ENCODE measurements around the gene PPP1R14D. TPM values are rescaled to one million over a fixed set of nuclear protein-coding genes. Genes with fewer than 3 reads are reported as not detected.

The PPP1R14D gene
- total RNA-seq, 2 donors from 2014 or later, result not detected

GRCh38 chr15:40857601-40858341, 29.3 kb upstream of the PPP1R14D start:
- Histone ChIP-seq H3K4me1 (peaks cover 36% of the 10 kb centered on the region), H3K36me3 (replicated peaks in 1 of 2; ENCODE audit: insufficient read depth in 1 of 2, low read depth in 2 of 2) (peaks cover 5 to 25% of the 10 kb centered on the region in 2 donors), H3K27me3 (no peaks in the 10 kb centered on the region), H3K9me3 (no peaks in the 10 kb centered on the region), H3K27ac (peak overlapping the region; percentile 40 to 74 (median 65)), H3K4me3 (no peak overlapping the region)
- peak; percentile 93 for ATAC-seq
- DNase-seq, result peak; percentile 85 to 92 (median 88)
- WGBS, 2 donors, result 18 to 25% methylated on average over 12 to 15 of the region's 15 CpGs
- TF ChIP-seq CTCF (IDR thresholded peaks at IDR 0.05), result peak; percentile 91 to 99 (median 99)
- TF ChIP-seq POLR2A (IDR thresholded peaks at IDR 0.05), result peak in 1 of 3 donors; percentile 11
- intact Hi-C loops (cut with DNase I), result loop anchor here (5.0 kb wide), 1 partner anchor 35 kb away; the partner anchor contains the start of gene VPS18

GRCh38 chr15:40856746-40857145, 28.2 kb upstream of the PPP1R14D start:
- intact Hi-C loops (cut with DNase I), result loop anchor here (5.0 kb wide), 1 partner anchor 36 kb away; the partner anchor contains the start of gene VPS18
- 50 to 67% methylated on average over 1 to 8 of the region's 8 CpGs for WGBS, 2 donors
- TF ChIP-seq CTCF (IDR thresholded peaks at IDR 0.05) (no peak), POLR2A (IDR thresholded peaks at IDR 0.05) (no peak)
- H3K4me1 ChIP-seq, result peaks cover 36% of the 10 kb centered on the region
- ATAC-seq (no peak), DNase-seq (no peak)
- H3K27ac ChIP-seq, result peak overlapping the region in 3 of 4 donors; percentile 58 to 74 (median 72)
- no peaks in the 10 kb centered on the region for H3K9me3 ChIP-seq
- H3K36me3 ChIP-seq (replicated peaks in 1 of 2; ENCODE audit: insufficient read depth in 1 of 2, low read depth in 2 of 2), result peaks cover 5 to 25% of the 10 kb centered on the region in 2 donors
- no peak overlapping the region for H3K4me3 ChIP-seq
- H3K27me3 ChIP-seq, result no peaks in the 10 kb centered on the region

- Histone ChIP-seq H3K27ac (no peak overlapping the region), H3K36me3 (replicated peaks in 1 of 2; ENCODE audit: insufficient read depth in 1 of 2, low read depth in 2 of 2) (peaks cover 5 to 25% of the 10 kb centered on the region in 2 donors), H3K27me3 (no peaks in the 10 kb centered on the region), H3K4me3 (no peak overlapping the region), H3K4me1 (peaks cover 36% of the 10 kb centered on the region), H3K9me3 (no peaks in the 10 kb centered on the region)
- no peak for ATAC-seq
- no peak for DNase-seq
- 80 to 91% methylated on average over 8 to 10 of the region's 13 CpGs for WGBS, 2 donors
- no peak for TF ChIP-seq POLR2A (IDR thresholded peaks at IDR 0.05)
- no peak for TF ChIP-seq CTCF (IDR thresholded peaks at IDR 0.05)
- intact Hi-C loops (cut with DNase I), result loop anchor here (5.0 kb wide), 1 partner anchor 37 kb away; the partner anchor contains the start of gene VPS18
Observed at GRCh38 chr15:40855706-40856234, 27.3 kb upstream of the PPP1R14D start.

- no peak for TF ChIP-seq CTCF (IDR thresholded peaks at IDR 0.05)
- TF ChIP-seq POLR2A (IDR thresholded peaks at IDR 0.05), result no peak
- Histone ChIP-seq H3K9me3 (no peaks in the 10 kb centered on the region), H3K27me3 (no peaks in the 10 kb centered on the region), H3K36me3 (replicated peaks in 1 of 2; ENCODE audit: insufficient read depth in 1 of 2, low read depth in 2 of 2) (peaks cover 5 to 27% of the 10 kb centered on the region in 2 donors), H3K4me1 (peaks cover 28% of the 10 kb centered on the region), H3K27ac (no peak overlapping the region), H3K4me3 (no peak overlapping the region)
- DNase-seq (no peak), ATAC-seq (no peak)
- intact Hi-C loops (cut with DNase I), result no loop called here
- 84 to 96% methylated on average over 5 to 10 of the region's 10 CpGs for WGBS, 2 donors
Observed at GRCh38 chr15:40854161-40854560, 25.7 kb upstream of the PPP1R14D start.
